HEK293 (cell line): ENCODE data around the gene UBA1.

ENCODE experiments used
- CTCF ChIA-PET: fragments of 350-600 bp; formaldehyde crosslinking; extraction: SDS; loops from one replicate; lab custom pipeline; 2021; ENCODE audit warnings: antibody characterized with exemption; lab: Yijun Ruan, JAX
- POLR2A ChIA-PET: fragments of 300-600 bp; formaldehyde crosslinking; extraction: SDS; loops from one replicate; lab custom pipeline; 2020; ENCODE audit warnings: antibody characterized with exemption, inconsistent platforms; lab: Yijun Ruan, JAX
- H3K27ac ChIP-seq: fragments of 200-500 bp; sonication (Bioruptor generic); 2 replicates; pipeline ENCODE4 v1.5.1; 2014; ENCODE audit warnings: low read depth, low read length, control low read depth, inconsistent platforms; ENCODE audit errors: extremely low read depth
- H3K36me3 ChIP-seq, 2 experiments: fragments of 200-500 bp in 1 of 2; sonication (Bioruptor generic) in 1 of 2; 1 replicate in 1 of 2; 2 replicates in 1 of 2; pipeline ENCODE4 v1.5.1; 2014 to 2017; ENCODE audit warnings: inconsistent platforms in 2 of 2, low read length in 2 of 2; ENCODE audit not compliant: control insufficient read depth in 2 of 2, insufficient read depth in 1 of 2
- H3K4me1 ChIP-seq: fragments of 200-500 bp; sonication (Bioruptor generic); 2 replicates; pipeline ENCODE4 v1.5.1; 2014; ENCODE audit warnings: mild to moderate bottlenecking, low read length, inconsistent platforms; ENCODE audit not compliant: control insufficient read depth, insufficient read depth
- H3K4me3 ChIP-seq: 2 replicates; pipeline ENCODE4 v1.5.1; 2011; ENCODE audit warnings: low read depth, mild to moderate bottlenecking, control low read depth, low read length, moderate library complexity
- H3K9me3 ChIP-seq: fragments of 200-500 bp; sonication (Bioruptor generic); 2 replicates; pipeline ENCODE4 v1.5.1; 2014; ENCODE audit warnings: low read depth, low read length, inconsistent platforms; ENCODE audit not compliant: control insufficient read depth, insufficient read depth
- HOXC10 ChIP-seq: sonication (generic); formaldehyde crosslinking; IDR thresholded peaks from 2 replicates; pipeline ENCODE4 v1.8.1; 2023; ENCODE audit warnings: mild to moderate bottlenecking, missing genetic modification reagents
- HOXD13 ChIP-seq: sonication (generic); formaldehyde crosslinking; IDR thresholded peaks from 2 replicates; pipeline ENCODE4 v1.8.0; 2022; ENCODE audit warnings: missing genetic modification reagents, borderline replicate concordance
- KLF1 ChIP-seq: fragments of 450-650 bp; formaldehyde crosslinking; IDR thresholded peaks from 2 replicates; pipeline ENCODE4 v1.5.1; 2016; ENCODE audit warnings: missing biosample characterization, missing genetic modification characterization
- PRDM1 ChIP-seq: fragments of 450-650 bp; formaldehyde crosslinking; IDR thresholded peaks from 2 replicates; pipeline ENCODE4; 2016; ENCODE audit warnings: missing biosample characterization, missing genetic modification characterization
- SALL2 ChIP-seq: fragments of 450-650 bp; formaldehyde crosslinking; IDR thresholded peaks from 2 replicates; pipeline ENCODE4 v1.5.0; 2017; ENCODE audit warnings: missing biosample characterization, mild to moderate bottlenecking, missing genetic modification characterization, borderline replicate concordance
- SP2 ChIP-seq: fragments of 450-650 bp; formaldehyde crosslinking; IDR thresholded peaks from 2 replicates; pipeline ENCODE4 v1.5.1; 2016; ENCODE audit warnings: missing biosample characterization, missing genetic modification characterization
- SP7 ChIP-seq: fragments of 450-650 bp; formaldehyde crosslinking; IDR thresholded peaks from 2 replicates; pipeline ENCODE4 v1.5.1; 2016; ENCODE audit warnings: missing biosample characterization, missing genetic modification characterization
- WT1 ChIP-seq: fragments of 450-650 bp; formaldehyde crosslinking; IDR thresholded peaks from 2 replicates; pipeline ENCODE4 v1.5.1; 2016; ENCODE audit warnings: missing biosample characterization, missing genetic modification characterization
- ZEB2 ChIP-seq: fragments of 450-650 bp; formaldehyde crosslinking; IDR thresholded peaks from 2 replicates; pipeline ENCODE4 v1.5.1; 2016; ENCODE audit warnings: missing biosample characterization, missing genetic modification characterization
- ZFHX2 ChIP-seq: fragments of 450-650 bp; formaldehyde crosslinking; conservative IDR thresholded peaks from 2 replicates; pipeline ENCODE4 v1.5.1; 2016; ENCODE audit warnings: missing biosample characterization, missing genetic modification characterization
- ZNF112 ChIP-seq: fragments of 450-650 bp; formaldehyde crosslinking; IDR thresholded peaks from 2 replicates; pipeline ENCODE4 v1.5.0; 2017; ENCODE audit warnings: missing biosample characterization, missing genetic modification characterization
- ZNF169 ChIP-seq: fragments of 450-650 bp; formaldehyde crosslinking; IDR thresholded peaks from 2 replicates; pipeline ENCODE4 v1.5.1; 2016; ENCODE audit warnings: missing biosample characterization, missing genetic modification characterization
- ZNF221 ChIP-seq: fragments of 450-650 bp; formaldehyde crosslinking; IDR thresholded peaks from 2 replicates; pipeline ENCODE4 v1.5.1; 2017; ENCODE audit warnings: missing biosample characterization, missing genetic modification characterization, borderline replicate concordance
- ZNF24 ChIP-seq: fragments of 450-650 bp; formaldehyde crosslinking; IDR thresholded peaks from 2 replicates; pipeline ENCODE4 v1.5.1; 2016; ENCODE audit warnings: missing biosample characterization, missing genetic modification characterization
- ZNF324 ChIP-seq: fragments of 450-650 bp; formaldehyde crosslinking; IDR thresholded peaks from 2 replicates; pipeline ENCODE4 v1.5.1; 2016; ENCODE audit warnings: missing biosample characterization, missing genetic modification characterization
- ZNF350 ChIP-seq: fragments of 450-650 bp; formaldehyde crosslinking; IDR thresholded peaks from 2 replicates; pipeline ENCODE4 v1.5.0; 2017; ENCODE audit warnings: missing biosample characterization, mild to moderate bottlenecking, missing genetic modification characterization
- ZNF423 ChIP-seq: fragments of 450-650 bp; formaldehyde crosslinking; IDR thresholded peaks from 2 replicates; pipeline ENCODE4 v1.5.1; 2016; ENCODE audit warnings: missing biosample characterization, missing genetic modification characterization
- ZNF426 ChIP-seq: fragments of 450-650 bp; formaldehyde crosslinking; IDR thresholded peaks from 2 replicates; pipeline ENCODE4 v1.5.1; 2017; ENCODE audit warnings: missing biosample characterization, missing genetic modification characterization, mild to moderate bottlenecking, inconsistent platforms, moderate library complexity
- ZNF501 ChIP-seq: fragments of 450-650 bp; formaldehyde crosslinking; IDR thresholded peaks from 2 replicates; pipeline ENCODE4 v1.5.1; 2016; ENCODE audit warnings: missing biosample characterization, missing genetic modification characterization
- ZNF514 ChIP-seq: fragments of 450-650 bp; formaldehyde crosslinking; IDR thresholded peaks from 2 replicates; pipeline ENCODE4 v1.5.1; 2016; ENCODE audit warnings: missing biosample characterization, missing genetic modification characterization
- ZNF544 ChIP-seq: fragments of 450-650 bp; formaldehyde crosslinking; IDR thresholded peaks from 2 replicates; pipeline ENCODE4 v1.5.0; 2017; ENCODE audit warnings: missing biosample characterization, missing genetic modification characterization
- ZNF600 ChIP-seq: fragments of 450-650 bp; formaldehyde crosslinking; IDR thresholded peaks from 2 replicates; pipeline ENCODE4 v1.5.1; 2016; ENCODE audit warnings: missing biosample characterization, missing genetic modification characterization
- ZNF621 ChIP-seq: fragments of 450-650 bp; formaldehyde crosslinking; IDR thresholded peaks from 2 replicates; pipeline ENCODE4 v1.5.1; 2017; ENCODE audit warnings: missing biosample characterization, missing genetic modification characterization
- ZNF629 ChIP-seq: fragments of 450-650 bp; formaldehyde crosslinking; IDR thresholded peaks from 2 replicates; pipeline ENCODE4 v1.5.1; 2017; ENCODE audit warnings: missing biosample characterization, missing genetic modification characterization
- ZNF660 ChIP-seq: fragments of 450-650 bp; IDR thresholded peaks from 2 replicates; pipeline ENCODE4 v1.5.1; 2018; ENCODE audit warnings: missing biosample characterization, mild to moderate bottlenecking, missing genetic modification characterization
- ZNF768 ChIP-seq: fragments of 450-650 bp; formaldehyde crosslinking; IDR thresholded peaks from 2 replicates; pipeline ENCODE4 v1.5.1; 2018; ENCODE audit warnings: missing biosample characterization, mild to moderate bottlenecking, missing genetic modification characterization
- TF ChIP-seq, protein P1 (sequence below): fragments of 450-650 bp; formaldehyde crosslinking; IDR thresholded peaks from 2 replicates; pipeline ENCODE4 v1.5.1; 2016; ENCODE audit warnings: missing biosample characterization, missing genetic modification characterization
- TF ChIP-seq, protein P2 (sequence below): fragments of 450-650 bp; formaldehyde crosslinking; IDR thresholded peaks from 2 replicates; pipeline ENCODE4 v1.5.1; 2016; ENCODE audit warnings: missing biosample characterization, missing genetic modification characterization
- TF ChIP-seq, protein P3 (sequence below): fragments of 450-650 bp; formaldehyde crosslinking; IDR thresholded peaks from 2 replicates; pipeline ENCODE4 v1.5.1; 2016; ENCODE audit warnings: missing biosample characterization, missing genetic modification characterization
- TF ChIP-seq, protein P4 (sequence below): fragments of 450-650 bp; formaldehyde crosslinking; IDR thresholded peaks from 2 replicates; pipeline ENCODE4 v1.5.1; 2016; ENCODE audit warnings: missing biosample characterization, missing genetic modification characterization
- TF ChIP-seq, protein P5 (sequence below): fragments of 450-650 bp; formaldehyde crosslinking; IDR thresholded peaks from 2 replicates; pipeline ENCODE4 v1.5.1; 2016; ENCODE audit warnings: missing biosample characterization, missing genetic modification characterization
- TF ChIP-seq, protein P6 (sequence below): fragments of 450-650 bp; formaldehyde crosslinking; IDR thresholded peaks from 2 replicates; pipeline ENCODE4 v1.5.1; 2016; ENCODE audit warnings: missing biosample characterization, missing genetic modification characterization

Gene UBA1

DNA sequence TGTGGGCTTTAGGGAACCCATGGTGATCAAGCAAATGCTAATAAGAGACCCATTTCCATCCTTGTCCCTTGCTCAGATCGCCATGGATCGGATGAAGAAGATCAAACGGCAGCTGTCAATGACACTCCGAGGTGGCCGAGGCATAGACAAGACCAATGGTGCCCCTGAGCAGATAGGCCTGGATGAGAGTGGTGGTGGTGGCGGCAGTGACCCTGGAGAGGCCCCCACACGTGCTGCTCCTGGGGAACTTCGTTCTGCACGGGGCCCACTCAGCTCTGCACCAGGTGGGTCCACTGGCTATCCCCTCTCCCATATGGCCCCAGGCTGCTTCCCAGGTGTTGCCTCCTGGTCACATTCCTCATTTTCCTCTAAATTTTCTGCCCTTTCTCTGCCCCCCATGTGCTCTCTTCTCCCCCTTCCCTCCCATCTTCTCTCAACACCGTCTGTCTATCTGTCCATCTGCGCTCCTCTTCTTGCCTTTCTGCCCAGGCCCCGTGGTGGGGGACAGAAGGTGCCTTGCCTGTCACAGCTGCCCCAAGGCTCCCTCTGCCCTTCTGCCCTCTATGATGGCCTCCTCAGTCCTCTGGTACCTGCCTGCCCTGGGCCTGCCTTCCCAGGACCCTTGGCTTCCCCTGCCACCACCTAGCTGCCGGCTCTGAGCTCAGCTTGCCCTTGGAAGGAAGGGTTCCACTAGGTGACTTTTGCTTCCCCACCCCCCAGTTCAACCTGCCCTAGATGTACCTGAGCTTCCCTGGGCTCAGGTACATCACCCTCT lies 30.0 kb downstream of the UBA1 start:
- POLR2A ChIA-PET: interaction anchor here (1.7 kb wide), 1 partner anchor 9 kb away, joined by 11 read pairs; the partner anchor contains the start of gene USP11
- CTCF ChIA-PET: interaction anchor here (1.1 kb wide), 1 partner anchor 88 kb away, joined by 3 read pairs; no protein-coding TSS in a partner anchor
- H3K9me3 ChIP-seq: no peaks in the 10 kb centered on the region

DNA sequence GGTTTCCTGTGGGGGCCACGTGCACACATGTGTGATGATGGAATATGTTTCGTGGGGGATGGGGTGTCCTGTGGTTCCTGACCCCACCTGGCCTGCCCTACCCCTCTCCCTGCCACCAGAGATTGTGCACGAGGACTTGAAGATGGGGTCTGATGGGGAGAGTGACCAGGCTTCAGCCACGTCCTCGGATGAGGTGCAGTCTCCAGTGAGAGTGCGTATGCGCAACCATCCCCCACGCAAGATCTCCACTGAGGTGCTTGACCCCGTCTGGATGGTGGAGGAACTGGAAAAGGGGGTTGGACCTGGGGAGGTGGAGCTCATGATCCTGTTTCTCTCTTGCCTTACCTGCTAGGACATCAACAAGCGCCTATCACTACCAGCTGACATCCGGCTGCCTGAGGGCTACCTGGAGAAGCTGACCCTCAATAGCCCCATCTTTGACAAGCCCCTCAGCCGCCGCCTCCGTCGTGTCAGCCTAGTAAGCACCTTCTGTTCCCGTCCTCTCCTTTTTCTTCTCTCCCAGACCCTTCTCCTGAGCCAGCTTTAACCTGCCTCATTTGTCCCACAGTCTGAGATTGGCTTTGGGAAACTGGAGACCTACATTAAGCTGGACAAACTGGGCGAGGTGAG lies 30.8 kb downstream of the UBA1 start:
- H3K4me3 ChIP-seq: no peak overlapping the region
- no peaks in the 10 kb centered on the region for H3K9me3 ChIP-seq
- ChIA-PET POLR2A (interaction anchor here (0.6 to 1.7 kb wide), 2 partner anchors 9 to 21 kb away, joined by 4 to 11 read pairs; partner anchors contain the start of gene USP11), CTCF (interaction anchor here (1.1 kb wide), 1 partner anchor 87 kb away, joined by 3 read pairs; no protein-coding TSS in a partner anchor)
- peaks cover 58 to 94% of the 10 kb centered on the region in 2 experiments for H3K36me3 ChIP-seq
- H3K4me1 ChIP-seq: peaks cover 4% of the 10 kb centered on the region; the same call in 1 of the 2 replicates
- H3K27ac ChIP-seq: no peak overlapping the region
- no peak for TF ChIP-seq ZNF324 (tag by site-specific recombination)
- TF ChIP-seq ZNF621 (tag by site-specific recombination): no peak
- TF ChIP-seq ZNF514 (tag by site-specific recombination): no peak
- TF ChIP-seq, protein P1, sequence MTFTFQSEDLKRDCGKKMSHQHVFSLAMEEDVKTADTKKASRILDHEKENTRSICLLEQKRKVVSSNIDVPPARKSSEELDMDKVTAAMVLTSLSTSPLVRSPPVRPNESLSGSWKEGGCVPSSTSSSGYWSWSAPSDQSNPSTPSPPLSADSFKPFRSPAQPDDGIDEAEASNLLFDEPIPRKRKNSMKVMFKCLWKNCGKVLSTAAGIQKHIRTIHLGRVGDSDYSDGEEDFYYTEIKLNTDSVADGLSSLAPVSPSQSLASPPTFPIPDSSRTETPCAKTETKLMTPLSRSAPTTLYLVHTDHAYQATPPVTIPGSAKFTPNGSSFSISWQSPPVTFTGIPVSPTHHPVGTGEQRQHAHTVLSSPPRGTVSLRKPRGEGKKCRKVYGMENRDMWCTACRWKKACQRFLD (tag by site-specific recombination): no peak
- no peak for TF ChIP-seq HOXD13 (CRISPR knock-in tag)
- TF ChIP-seq ZNF501: no peak
- no peak for TF ChIP-seq ZNF600 (tag by site-specific recombination)
- no peak for TF ChIP-seq ZNF544 (tag by site-specific recombination)
- TF ChIP-seq, protein P2, sequence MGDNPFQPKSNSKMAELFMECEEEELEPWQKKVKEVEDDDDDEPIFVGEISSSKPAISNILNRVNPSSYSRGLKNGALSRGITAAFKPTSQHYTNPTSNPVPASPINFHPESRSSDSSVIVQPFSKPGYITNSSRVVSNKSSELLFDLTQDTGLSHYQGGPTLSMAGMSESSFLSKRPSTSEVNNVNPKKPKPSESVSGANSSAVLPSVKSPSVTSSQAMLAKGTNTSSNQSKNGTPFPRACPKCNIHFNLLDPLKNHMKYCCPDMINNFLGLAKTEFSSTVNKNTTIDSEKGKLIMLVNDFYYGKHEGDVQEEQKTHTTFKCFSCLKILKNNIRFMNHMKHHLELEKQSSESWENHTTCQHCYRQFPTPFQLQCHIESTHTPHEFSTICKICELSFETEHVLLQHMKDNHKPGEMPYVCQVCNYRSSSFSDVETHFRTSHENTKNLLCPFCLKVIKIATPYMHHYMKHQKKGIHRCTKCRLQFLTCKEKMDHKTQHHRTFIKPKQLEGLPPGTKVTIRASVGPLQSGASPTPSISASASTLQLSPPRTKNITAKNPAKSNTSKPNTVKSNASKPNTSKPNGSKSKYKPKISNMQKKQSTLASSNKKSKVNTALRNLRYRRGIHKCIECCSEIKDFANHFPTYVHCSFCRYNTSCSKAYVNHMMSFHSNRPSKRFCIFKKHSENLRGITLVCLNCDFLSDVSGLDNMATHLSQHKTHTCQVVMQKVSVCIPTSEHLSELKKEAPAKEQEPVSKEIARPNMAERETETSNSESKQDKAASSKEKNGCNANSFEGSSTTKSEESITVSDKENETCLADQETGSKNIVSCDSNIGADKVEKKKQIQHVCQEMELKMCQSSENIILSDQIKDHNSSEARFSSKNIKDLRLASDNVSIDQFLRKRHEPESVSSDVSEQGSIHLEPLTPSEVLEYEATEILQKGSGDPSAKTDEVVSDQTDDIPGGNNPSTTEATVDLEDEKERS (tag by site-specific recombination): no peak
- TF ChIP-seq, protein P3, sequence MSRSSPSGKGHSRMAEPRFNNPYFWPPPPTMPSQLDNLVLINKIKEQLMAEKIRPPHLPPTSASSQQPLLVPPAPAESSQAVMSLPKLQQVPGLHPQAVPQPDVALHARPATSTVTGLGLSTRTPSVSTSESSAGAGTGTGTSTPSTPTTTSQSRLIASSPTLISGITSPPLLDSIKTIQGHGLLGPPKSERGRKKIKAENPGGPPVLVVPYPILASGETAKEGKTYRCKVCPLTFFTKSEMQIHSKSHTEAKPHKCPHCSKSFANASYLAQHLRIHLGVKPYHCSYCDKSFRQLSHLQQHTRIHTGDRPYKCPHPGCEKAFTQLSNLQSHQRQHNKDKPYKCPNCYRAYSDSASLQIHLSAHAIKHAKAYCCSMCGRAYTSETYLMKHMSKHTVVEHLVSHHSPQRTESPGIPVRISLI (tag by site-specific recombination): no peak
- no peak for TF ChIP-seq KLF1
- no peak for TF ChIP-seq SP7 (tag by site-specific recombination)
- no peak for TF ChIP-seq HOXC10 (CRISPR knock-in tag)
- no peak for TF ChIP-seq SALL2

More for the DNA sequence above, 30.0 kb downstream of the UBA1 start:
- peaks cover 52 to 88% of the 10 kb centered on the region in 2 experiments for H3K36me3 ChIP-seq
- no peak overlapping the region for H3K27ac ChIP-seq
- TF ChIP-seq ZNF426 (tag by site-specific recombination) (no peak), ZNF221 (tag by site-specific recombination) (no peak), ZNF24 (tag by site-specific recombination) (no peak), ZNF112 (tag by site-specific recombination) (no peak), ZEB2 (tag by site-specific recombination) (no peak), ZNF350 (tag by site-specific recombination) (no peak), ZNF169 (no peak), WT1 (tag by site-specific recombination) (no peak), PRDM1 (tag by site-specific recombination) (no peak), SP2 (tag by site-specific recombination) (no peak), ZNF423 (tag by site-specific recombination) (no peak), ZFHX2 (tag by site-specific recombination) (no peak), ZNF660 (tag by site-specific recombination) (no peak), ZNF768 (no peak), ZNF629 (tag by site-specific recombination) (no peak)
- TF ChIP-seq, protein P4, sequence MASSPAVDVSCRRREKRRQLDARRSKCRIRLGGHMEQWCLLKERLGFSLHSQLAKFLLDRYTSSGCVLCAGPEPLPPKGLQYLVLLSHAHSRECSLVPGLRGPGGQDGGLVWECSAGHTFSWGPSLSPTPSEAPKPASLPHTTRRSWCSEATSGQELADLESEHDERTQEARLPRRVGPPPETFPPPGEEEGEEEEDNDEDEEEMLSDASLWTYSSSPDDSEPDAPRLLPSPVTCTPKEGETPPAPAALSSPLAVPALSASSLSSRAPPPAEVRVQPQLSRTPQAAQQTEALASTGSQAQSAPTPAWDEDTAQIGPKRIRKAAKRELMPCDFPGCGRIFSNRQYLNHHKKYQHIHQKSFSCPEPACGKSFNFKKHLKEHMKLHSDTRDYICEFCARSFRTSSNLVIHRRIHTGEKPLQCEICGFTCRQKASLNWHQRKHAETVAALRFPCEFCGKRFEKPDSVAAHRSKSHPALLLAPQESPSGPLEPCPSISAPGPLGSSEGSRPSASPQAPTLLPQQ (tag by site-specific recombination): no peak
- TF ChIP-seq, protein P5, sequence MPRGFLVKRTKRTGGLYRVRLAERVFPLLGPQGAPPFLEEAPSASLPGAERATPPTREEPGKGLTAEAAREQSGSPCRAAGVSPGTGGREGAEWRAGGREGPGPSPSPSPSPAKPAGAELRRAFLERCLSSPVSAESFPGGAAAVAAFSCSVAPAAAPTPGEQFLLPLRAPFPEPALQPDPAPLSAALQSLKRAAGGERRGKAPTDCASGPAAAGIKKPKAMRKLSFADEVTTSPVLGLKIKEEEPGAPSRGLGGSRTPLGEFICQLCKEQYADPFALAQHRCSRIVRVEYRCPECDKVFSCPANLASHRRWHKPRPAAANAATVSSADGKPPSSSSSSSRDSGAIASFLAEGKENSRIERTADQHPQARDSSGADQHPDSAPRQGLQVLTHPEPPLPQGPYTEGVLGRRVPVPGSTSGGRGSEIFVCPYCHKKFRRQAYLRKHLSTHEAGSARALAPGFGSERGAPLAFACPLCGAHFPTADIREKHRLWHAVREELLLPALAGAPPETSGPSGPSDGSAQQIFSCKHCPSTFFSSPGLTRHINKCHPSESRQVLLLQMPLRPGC (tag by site-specific recombination): no peak
- TF ChIP-seq, protein P6, sequence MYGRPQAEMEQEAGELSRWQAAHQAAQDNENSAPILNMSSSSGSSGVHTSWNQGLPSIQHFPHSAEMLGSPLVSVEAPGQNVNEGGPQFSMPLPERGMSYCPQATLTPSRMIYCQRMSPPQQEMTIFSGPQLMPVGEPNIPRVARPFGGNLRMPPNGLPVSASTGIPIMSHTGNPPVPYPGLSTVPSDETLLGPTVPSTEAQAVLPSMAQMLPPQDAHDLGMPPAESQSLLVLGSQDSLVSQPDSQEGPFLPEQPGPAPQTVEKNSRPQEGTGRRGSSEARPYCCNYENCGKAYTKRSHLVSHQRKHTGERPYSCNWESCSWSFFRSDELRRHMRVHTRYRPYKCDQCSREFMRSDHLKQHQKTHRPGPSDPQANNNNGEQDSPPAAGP (tag by site-specific recombination): no peak
- TF ChIP-seq, all 188 proteins: peak for 0
- H3K4me3 ChIP-seq: no peak overlapping the region
- peaks cover 4% of the 10 kb centered on the region; the same call in 1 of the 2 replicates for H3K4me1 ChIP-seq
